Smooth muscle cell (in vitro differentiated cells): ENCODE data around the gene FIG4. TPM values are rescaled to one million over a fixed set of nuclear protein-coding genes. Genes with fewer than 3 reads are reported as not detected.

Experiments
- DNase-seq: peaks from one replicate; lab custom pipeline; 2025; ENCODE audit not compliant: unreplicated experiment; lab: John Stamatoyannopoulos, UW
- H2AFZ ChIP-seq: fragments of 200-600 bp; sonication (generic); 2 replicates; pipeline ENCODE4 v1.6.0; 2016; ENCODE audit warnings: antibody characterized with exemption, low read depth, mild to moderate bottlenecking
- H3F3A ChIP-seq: fragments of 200-600 bp; sonication (generic); 2 replicates; pipeline ENCODE4 v1.6.0; 2017; ENCODE audit warnings: antibody characterized with exemption, low read depth
- H3K27ac ChIP-seq: fragments of 200-600 bp; sonication (generic); 2 replicates; pipeline ENCODE4 v1.5.1; 2016; ENCODE audit warnings: low read depth, mild to moderate bottlenecking
- H3K27me3 ChIP-seq: fragments of 200-600 bp; sonication (generic); 2 replicates; pipeline ENCODE4 v1.6.1; 2016; ENCODE audit warnings: low read depth, mild to moderate bottlenecking
- H3K36me3 ChIP-seq: fragments of 200-600 bp; sonication (generic); 2 replicates; pipeline ENCODE4 v1.5.1; 2016; ENCODE audit warnings: low read depth
- H3K4me1 ChIP-seq: fragments of 200-600 bp; sonication (generic); 2 replicates; pipeline ENCODE4 v1.5.1; 2016; ENCODE audit warnings: low read depth
- H3K4me2 ChIP-seq: fragments of 200-600 bp; sonication (generic); 2 replicates; pipeline ENCODE4 v1.6.0; 2016; ENCODE audit warnings: mild to moderate bottlenecking
- H3K4me3 ChIP-seq: fragments of 200-600 bp; sonication (generic); 2 replicates; pipeline ENCODE4 v1.5.1; 2016; ENCODE audit warnings: mild to moderate bottlenecking
- H3K79me2 ChIP-seq: fragments of 200-600 bp; sonication (generic); 2 replicates; pipeline ENCODE4 v1.6.0; 2016; ENCODE audit warnings: low read depth, mild to moderate bottlenecking
- H3K9ac ChIP-seq: fragments of 200-600 bp; sonication (generic); 2 replicates; pipeline ENCODE4 v1.6.0; 2016; ENCODE audit warnings: low read depth
- H3K9me3 ChIP-seq: fragments of 200-600 bp; sonication (generic); replicated peaks from 2 replicates; pipeline ENCODE4 v1.5.1; 2016; ENCODE audit warnings: low read depth
- H4K20me1 ChIP-seq: fragments of 200-600 bp; sonication (generic); 2 replicates; pipeline ENCODE4 v1.6.0; 2016; ENCODE audit warnings: low read depth
- WGBS: methylation state at CpG from one replicate; pipeline ENCODE4 v1.1.7; 2016; ENCODE audit warnings: low lambda C conversion rate; 5-methylcytosine and 5-hydroxymethylcytosine counted together
- polyA plus RNA-seq: library from polyadenylated mRNA; unstranded; fragments of >200 nt; fragmentation: Nextera tagmentation; extraction: Ambion mirVana; gene quantifications from 2 replicates; pipeline ENCODE4 v1.2.1, GENCODE V29; 2016
- total RNA-seq: library from RNA; depleted of rRNA; stranded (reverse); fragments of >200 nt; gene quantifications from 2 replicates; pipeline ENCODE4 v1.2.3, GENCODE V29; 2014
- TF ChIP-seq, protein P1 (sequence below): fragments of 200-600 bp; sonication (generic); IDR thresholded peaks from 2 replicates; pipeline ENCODE4 v1.5.1; 2017; ENCODE audit warnings: borderline replicate concordance, mild to moderate bottlenecking, antibody characterized with exemption; ENCODE audit not compliant: insufficient read depth, poor library complexity, severe bottlenecking

The FIG4 gene
- total and polyA plus RNA-seq, 2 experiments from 2014 or later, result 12.1 to 12.4 TPM

GRCh38 chr6:109787312-109787711 is 96.2 kb downstream of the FIG4 start:
- Histone ChIP-seq H3K79me2 (no peaks in the 10 kb centered on the region), H3K4me1 (peaks cover 9% of the 10 kb centered on the region), H3K4me3 (no peak overlapping the region), H3K27me3 (no peaks in the 10 kb centered on the region), H2AFZ (no peak overlapping the region), H3K9me3 (no peaks in the 10 kb centered on the region), H3F3A (no peaks in the 10 kb centered on the region), H3K9ac (no peak overlapping the region), H4K20me1 (no peaks in the 10 kb centered on the region), H3K4me2 (no peak overlapping the region), H3K36me3 (no peaks in the 10 kb centered on the region), H3K27ac (no peak overlapping the region)
- 89% methylated on average over 2 of the region's 2 CpGs for WGBS
- DNase-seq, result no peak
- TF ChIP-seq, protein P1, sequence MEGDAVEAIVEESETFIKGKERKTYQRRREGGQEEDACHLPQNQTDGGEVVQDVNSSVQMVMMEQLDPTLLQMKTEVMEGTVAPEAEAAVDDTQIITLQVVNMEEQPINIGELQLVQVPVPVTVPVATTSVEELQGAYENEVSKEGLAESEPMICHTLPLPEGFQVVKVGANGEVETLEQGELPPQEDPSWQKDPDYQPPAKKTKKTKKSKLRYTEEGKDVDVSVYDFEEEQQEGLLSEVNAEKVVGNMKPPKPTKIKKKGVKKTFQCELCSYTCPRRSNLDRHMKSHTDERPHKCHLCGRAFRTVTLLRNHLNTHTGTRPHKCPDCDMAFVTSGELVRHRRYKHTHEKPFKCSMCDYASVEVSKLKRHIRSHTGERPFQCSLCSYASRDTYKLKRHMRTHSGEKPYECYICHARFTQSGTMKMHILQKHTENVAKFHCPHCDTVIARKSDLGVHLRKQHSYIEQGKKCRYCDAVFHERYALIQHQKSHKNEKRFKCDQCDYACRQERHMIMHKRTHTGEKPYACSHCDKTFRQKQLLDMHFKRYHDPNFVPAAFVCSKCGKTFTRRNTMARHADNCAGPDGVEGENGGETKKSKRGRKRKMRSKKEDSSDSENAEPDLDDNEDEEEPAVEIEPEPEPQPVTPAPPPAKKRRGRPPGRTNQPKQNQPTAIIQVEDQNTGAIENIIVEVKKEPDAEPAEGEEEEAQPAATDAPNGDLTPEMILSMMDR, result no peak

GRCh38 chr6:109788687-109789086 is 97.6 kb downstream of the FIG4 start:
- H2AFZ ChIP-seq, result no peak overlapping the region
- no peaks in the 10 kb centered on the region for H3K79me2 ChIP-seq
- H3K9ac ChIP-seq, result no peak overlapping the region
- DNase-seq, result no peak
- H3K27ac ChIP-seq, result no peak overlapping the region
- no peaks in the 10 kb centered on the region for H3K36me3 ChIP-seq
- WGBS, result 47% methylated on average over 3 of the region's 3 CpGs
- TF ChIP-seq, protein P1, result no peak
- H3K4me1 ChIP-seq, result peaks cover 9% of the 10 kb centered on the region
- H3K9me3 ChIP-seq, result no peaks in the 10 kb centered on the region
- H3K27me3 ChIP-seq, result no peaks in the 10 kb centered on the region
- no peaks in the 10 kb centered on the region for H4K20me1 ChIP-seq
- no peak overlapping the region for H3K4me3 ChIP-seq
- H3F3A ChIP-seq, result no peaks in the 10 kb centered on the region
- H3K4me2 ChIP-seq, result no peak overlapping the region

- H3K27ac ChIP-seq, result peak overlapping the region; percentile 43
- H4K20me1 ChIP-seq, result no peaks in the 10 kb centered on the region
- no peak overlapping the region for H3K9ac ChIP-seq
- H3K4me1 ChIP-seq, result peaks cover 9% of the 10 kb centered on the region
- 3% methylated on average over 1 of the region's 1 CpG for WGBS
- no peak for DNase-seq
- H3K27me3 ChIP-seq, result no peaks in the 10 kb centered on the region
- H3K36me3 ChIP-seq, result no peaks in the 10 kb centered on the region
- H2AFZ ChIP-seq, result no peak overlapping the region
- TF ChIP-seq, protein P1, result no peak
- H3F3A ChIP-seq, result no peaks in the 10 kb centered on the region
- no peak overlapping the region for H3K4me3 ChIP-seq
- no peaks in the 10 kb centered on the region for H3K9me3 ChIP-seq
- H3K4me2 ChIP-seq, result peak overlapping the region; percentile 56
- H3K79me2 ChIP-seq, result no peaks in the 10 kb centered on the region
Observed at GRCh38 chr6:109790131-109790530, 99.0 kb downstream of the FIG4 start.

- TF ChIP-seq, protein P1, result no peak
- H3K36me3 ChIP-seq, result no peaks in the 10 kb centered on the region
- H3K27me3 ChIP-seq, result no peaks in the 10 kb centered on the region
- peaks cover 9% of the 10 kb centered on the region for H3K4me1 ChIP-seq
- no peaks in the 10 kb centered on the region for H3K9me3 ChIP-seq
- no peak for DNase-seq
- H2AFZ ChIP-seq, result no peak overlapping the region
- no peak overlapping the region for H3K9ac ChIP-seq
- H3K4me3 ChIP-seq, result no peak overlapping the region
- H3K79me2 ChIP-seq, result no peaks in the 10 kb centered on the region
- peak overlapping the region; percentile 43 for H3K27ac ChIP-seq
- 48% methylated on average over 12 of the region's 12 CpGs for WGBS
- no peaks in the 10 kb centered on the region for H3F3A ChIP-seq
- H4K20me1 ChIP-seq, result no peaks in the 10 kb centered on the region
- peak overlapping the region; percentile 56 for H3K4me2 ChIP-seq
Observed at GRCh38 chr6:109791301-109791700, 100.2 kb downstream of the FIG4 start.
